Spleen (tissue), 11 donors: ENCODE data around the gene CNN2. TPM values are rescaled to one million over a fixed set of nuclear protein-coding genes. Genes with fewer than 3 reads are reported as not detected.

Source experiments
- DNase-seq: peaks from one replicate; pipeline ENCODE4 v3.0.0-alpha.2; 2020
- H3K27ac ChIP-seq, 8 donors: fragments of 200-600 bp; sonication (generic) in 7 of 8; 1 replicate in 4 of 8; 2 replicates in 4 of 8; pipeline versions ENCODE4 v1.5.0 to v1.8.0; 2016 to 2021; ENCODE audit warnings: inconsistent platforms in 4 of 8, mild to moderate bottlenecking in 4 of 8, moderate library complexity in 1 of 8
- H3K27me3 ChIP-seq, 7 donors: fragments of 200-600 bp; sonication (generic) in 6 of 7; replicated peaks in 1 of 7; 1 replicate in 4 of 7; 2 replicates in 3 of 7; pipeline versions ENCODE4 v1.5.0 to v1.8.0; 2016 to 2021; ENCODE audit warnings: inconsistent platforms in 3 of 7, mild to moderate bottlenecking in 1 of 7
- H3K36me3 ChIP-seq, 6 donors: fragments of 200-600 bp; sonication (generic) in 5 of 6; 1 replicate in 4 of 6; 2 replicates in 2 of 6; pipeline versions ENCODE4 v1.5.0 to v1.8.0; 2016 to 2021; ENCODE audit warnings: inconsistent platforms in 2 of 6
- H3K4me1 ChIP-seq, 6 donors: fragments of 200-600 bp; sonication (generic) in 5 of 6; 1 replicate in 3 of 6; 2 replicates in 3 of 6; pipeline versions ENCODE4 v1.5.0 to v1.8.0; 2016 to 2021; ENCODE audit warnings: inconsistent platforms in 3 of 6
- H3K4me3 ChIP-seq, 8 donors: fragments of 200-600 bp; sonication (generic) in 7 of 8; 1 replicate in 4 of 8; 2 replicates in 4 of 8; pipeline versions ENCODE4 v1.5.0 to v1.8.0; 2016 to 2021; ENCODE audit warnings: inconsistent platforms in 4 of 8, mild to moderate bottlenecking in 4 of 8, moderate library complexity in 2 of 8
- H3K9me3 ChIP-seq, 8 donors: fragments of 200-600 bp; sonication (generic) in 7 of 8; 1 replicate in 4 of 8; 2 replicates in 4 of 8; pipeline versions ENCODE4 v1.5.0 to v1.8.0; 2016 to 2021; ENCODE audit warnings: inconsistent platforms in 4 of 8
- POLR2A ChIP-seq, 3 donors: fragments of 450-650 bp; IDR thresholded peaks; one replicate each; pipeline ENCODE4 v1.5.1; 2017; ENCODE audit warnings: antibody characterized with exemption in 3 of 3, mild to moderate bottlenecking in 1 of 3
- POLR2AphosphoS5 ChIP-seq, 3 donors: sonication (generic); formaldehyde crosslinking; IDR thresholded peaks; one replicate each; pipeline ENCODE4 v1.5.1; 2017; ENCODE audit warnings: antibody characterized with exemption in 3 of 3
- WGBS, 5 donors: extraction: QIAGEN DNeasy Blood & Tissue Kit in 3 of 5; methylation state at CpG; one replicate each; pipeline versions ENCODE4 v1.1.5 to v1.1.7; 2013 to 2018; 5-methylcytosine and 5-hydroxymethylcytosine counted together
- intact Hi-C: fragments of 100-400 bp; cut with DNase I; formaldehyde crosslinking; loops from one replicate; pipeline ENCODE4 v1.15.0; 2023; ENCODE audit warnings: low total_unique reads
- polyA plus RNA-seq, 3 donors: library from polyadenylated mRNA; stranded (reverse); fragments of 200-250 nt; gene quantifications; one replicate each; pipeline ENCODE4 v1.2.1, GENCODE V29; 2013
- total RNA-seq, 7 donors: library from RNA; depleted of rRNA in 3 of 7; stranded (reverse); fragments of >200 nt in 3 of 7; fragmentation: NEBNext Ultra II Directional in 4 of 7; extraction: Animal tissue kit (Norgen Biotek cat#: 25700) in 4 of 7; gene quantifications; one replicate each; pipeline versions ENCODE4 v1.1.0 to v1.2.1, GENCODE V29; 2016 to 2021
- TF ChIP-seq, protein P1 (sequence below), 11 experiments: fragments of 200-600 bp in 7 of 11; fragments of 450-650 bp in 4 of 11; sonication (generic) in 4 of 11; IDR thresholded peaks in 8 of 11; conservative IDR thresholded peaks in 3 of 11; 1 replicate in 7 of 11; 2 replicates in 4 of 11; pipeline versions ENCODE4 v1.4.0 to v1.8.0; 2016 to 2021; ENCODE audit warnings: antibody characterized with exemption in 11 of 11, inconsistent platforms in 4 of 11, mild to moderate bottlenecking in 1 of 11
- donor health status: healthy with polysubstance abuse.
- donor health status: DM: no; HTN: no; CAD: no; lungs with moderate emphysema.
- donor health status: DM: no; HTN: no; CAD: no.
- donor health status: Bipolar disorder and iron deficiency.
- donor health status: healthy.
- donor health status: DM: no; HTN: no; CAD: no.
- donor health status: DM: yes; HTN: yes; CAD: no.

Gene CNN2
- total and polyA plus RNA-seq, 10 donors, result 102 to 296 (median 188) TPM

DNA sequence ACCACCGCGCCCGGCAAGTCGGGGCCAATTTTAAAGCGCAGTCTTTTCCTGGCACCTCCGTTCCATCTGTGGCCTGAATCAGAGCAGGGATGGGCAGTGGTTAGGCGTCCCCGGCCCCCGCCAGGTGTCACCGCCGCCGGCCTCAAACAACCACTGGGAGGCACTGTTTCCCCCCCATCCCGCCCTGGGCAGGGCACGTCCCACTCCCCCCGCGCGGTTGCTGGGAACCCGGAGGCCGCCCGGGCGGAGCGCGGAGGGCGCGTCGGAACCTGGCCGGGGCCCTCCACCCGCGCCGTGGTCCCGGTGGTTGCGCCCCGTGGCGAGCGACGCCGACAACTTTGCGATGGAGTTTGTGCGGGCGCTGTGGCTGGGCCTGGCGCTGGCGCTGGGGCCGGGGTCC, 26.3 kb upstream of the CNN2 start, which contains the start of gene GRIN3B:
Gene GRIN3B (plus strand): TSS at position 325 of the 400 bp plus-strand sequence. CDS start 19 bp downstream, at position 344.
- 2 to 5% (median 2%) methylated on average over 17 to 43 of the region's 43 CpGs for WGBS, 5 donors
- peaks cover 11 to 41% (median 33%) of the 10 kb centered on the region in 6 donors for H3K4me1 ChIP-seq
- peaks cover 0 to 5% (median under 1%) of the 10 kb centered on the region in 6 donors for H3K36me3 ChIP-seq
- TF ChIP-seq POLR2AphosphoS5 (IDR thresholded peaks at IDR 0.05) (peak in 1 of 3 donors; percentile 47), POLR2A (IDR thresholded peaks at IDR 0.05) (no peak)
- TF ChIP-seq, protein P1, sequence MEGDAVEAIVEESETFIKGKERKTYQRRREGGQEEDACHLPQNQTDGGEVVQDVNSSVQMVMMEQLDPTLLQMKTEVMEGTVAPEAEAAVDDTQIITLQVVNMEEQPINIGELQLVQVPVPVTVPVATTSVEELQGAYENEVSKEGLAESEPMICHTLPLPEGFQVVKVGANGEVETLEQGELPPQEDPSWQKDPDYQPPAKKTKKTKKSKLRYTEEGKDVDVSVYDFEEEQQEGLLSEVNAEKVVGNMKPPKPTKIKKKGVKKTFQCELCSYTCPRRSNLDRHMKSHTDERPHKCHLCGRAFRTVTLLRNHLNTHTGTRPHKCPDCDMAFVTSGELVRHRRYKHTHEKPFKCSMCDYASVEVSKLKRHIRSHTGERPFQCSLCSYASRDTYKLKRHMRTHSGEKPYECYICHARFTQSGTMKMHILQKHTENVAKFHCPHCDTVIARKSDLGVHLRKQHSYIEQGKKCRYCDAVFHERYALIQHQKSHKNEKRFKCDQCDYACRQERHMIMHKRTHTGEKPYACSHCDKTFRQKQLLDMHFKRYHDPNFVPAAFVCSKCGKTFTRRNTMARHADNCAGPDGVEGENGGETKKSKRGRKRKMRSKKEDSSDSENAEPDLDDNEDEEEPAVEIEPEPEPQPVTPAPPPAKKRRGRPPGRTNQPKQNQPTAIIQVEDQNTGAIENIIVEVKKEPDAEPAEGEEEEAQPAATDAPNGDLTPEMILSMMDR (IDR thresholded peaks at IDR 0.05 in 8 of 11, conservative IDR thresholded peaks at IDR 0.05 in 3 of 11), result peak in 10 of 11 experiments; percentile 14 to 76 (median 51)
- H3K27me3 ChIP-seq, result peaks cover 0 to 97% (median 70%) of the 10 kb centered on the region in 7 donors
- peak; percentile 91 for DNase-seq
- H3K27ac ChIP-seq, result no peak within 1 kb of the TSS
- peak within 1 kb of the TSS in 6 of 8 donors; percentile 15 to 65 (median 26) for H3K4me3 ChIP-seq
- no peaks in the 10 kb centered on the region for H3K9me3 ChIP-seq
- intact Hi-C loops, result no loop called here

DNA sequence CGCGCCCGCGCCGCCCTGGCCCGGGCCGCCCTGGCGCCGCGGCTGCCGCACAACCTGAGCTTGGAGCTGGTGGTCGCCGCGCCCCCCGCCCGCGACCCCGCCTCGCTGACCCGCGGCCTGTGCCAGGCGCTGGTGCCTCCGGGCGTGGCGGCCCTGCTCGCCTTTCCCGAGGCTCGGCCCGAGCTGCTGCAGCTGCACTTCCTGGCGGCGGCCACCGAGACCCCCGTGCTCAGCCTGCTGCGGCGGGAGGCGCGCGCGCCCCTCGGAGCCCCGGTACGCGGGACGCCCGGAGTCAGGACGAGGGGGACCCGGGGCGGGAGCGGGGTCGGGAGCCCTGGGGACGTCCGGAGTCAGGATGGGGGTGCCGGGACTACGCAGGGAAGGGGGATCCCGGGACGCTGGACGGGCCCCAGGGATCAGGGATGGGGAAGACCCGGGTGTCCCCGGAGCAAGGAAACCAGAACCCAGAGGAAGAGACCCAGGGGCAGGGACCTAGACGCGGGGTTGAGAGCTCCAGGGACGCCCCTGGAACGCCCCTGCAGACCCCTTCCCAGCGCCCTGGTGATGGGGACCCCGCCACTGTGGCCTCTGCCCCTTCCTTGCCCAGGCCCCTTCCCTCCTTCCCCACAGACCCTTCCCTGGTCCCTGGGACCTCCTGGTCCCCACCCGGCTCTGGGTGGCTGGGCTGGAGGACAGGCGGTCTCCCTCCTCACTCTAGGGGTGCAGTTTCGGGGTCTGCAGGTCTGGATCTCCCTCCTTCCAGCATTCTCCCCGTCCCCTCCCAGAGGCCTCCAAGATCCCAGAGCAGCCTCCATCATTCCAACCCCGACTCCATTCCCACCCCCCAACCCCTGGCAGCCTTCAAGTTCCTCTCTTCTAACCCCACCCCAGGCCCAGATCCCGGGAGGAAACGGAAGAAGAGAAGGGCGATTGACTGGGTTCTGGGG, 25.5 kb upstream of the CNN2 start:
- Histone ChIP-seq H3K4me3 (peak overlapping the region in 5 of 8 donors; percentile 17 to 65 (median 22)), H3K27ac (no peak overlapping the region), H3K9me3 (no peaks in the 10 kb centered on the region), H3K36me3 (no peaks in the 10 kb centered on the region), H3K4me1 (peaks cover 11 to 34% (median 30%) of the 10 kb centered on the region in 6 donors), H3K27me3 (peaks cover 0 to 89% (median 63%) of the 10 kb centered on the region in 7 donors)
- 3 to 14% (median 5%) methylated on average over 20 to 73 of the region's 73 CpGs for whole genome bisulfite sequencing, 5 donors
- TF ChIP-seq, protein P1 (IDR thresholded peaks at IDR 0.05 in 8 of 11, conservative IDR thresholded peaks at IDR 0.05 in 3 of 11), result no peak
- TF ChIP-seq POLR2A (IDR thresholded peaks at IDR 0.05), result no peak
- TF ChIP-seq POLR2AphosphoS5 (IDR thresholded peaks at IDR 0.05), result no peak
- intact Hi-C loops, result no loop called here
- no peak for DNase-seq

DNA sequence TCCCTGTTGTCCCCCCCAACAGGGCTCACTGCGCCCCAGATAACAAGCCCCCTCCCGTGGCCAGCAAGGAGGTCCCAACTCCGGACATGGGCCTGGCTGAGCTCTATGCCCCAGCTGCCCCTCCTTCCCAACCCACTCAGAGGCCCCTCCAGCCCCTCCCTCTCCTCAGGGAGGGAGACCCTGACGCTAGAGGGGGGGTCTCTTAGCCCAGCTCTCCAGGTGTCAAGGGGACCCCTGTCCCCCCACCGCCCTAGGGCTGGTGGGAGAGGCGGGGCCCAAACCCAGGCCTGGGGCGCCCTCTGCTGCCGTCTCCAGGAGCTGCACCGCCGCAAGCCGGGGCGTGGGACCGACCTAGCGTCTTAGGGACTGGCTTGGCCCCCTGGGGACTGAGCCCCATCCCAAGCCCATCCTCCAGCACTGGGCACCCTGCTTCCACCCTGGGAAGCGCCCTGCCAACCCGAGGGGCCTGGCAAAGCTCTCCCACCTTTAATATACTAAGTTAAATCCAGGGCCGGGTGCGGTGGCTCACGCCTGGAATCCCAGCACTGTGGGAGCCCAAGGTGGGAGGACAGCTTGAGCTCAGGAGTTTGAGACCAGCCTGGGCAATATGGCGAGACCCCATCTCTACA, 24.8 kb upstream of the CNN2 start:
- Histone ChIP-seq H3K4me3 (peak overlapping the region in 1 of 8 donors; percentile 65), H3K4me1 (peaks cover 10 to 26% (median 23%) of the 10 kb centered on the region in 6 donors), H3K36me3 (no peaks in the 10 kb centered on the region), H3K27me3 (peaks cover 0 to 81% (median 55%) of the 10 kb centered on the region in 7 donors), H3K9me3 (no peaks in the 10 kb centered on the region), H3K27ac (no peak overlapping the region)
- intact Hi-C loops, result no loop called here
- TF ChIP-seq POLR2AphosphoS5 (IDR thresholded peaks at IDR 0.05) (peak in 2 of 3 donors; percentile 33 to 69), POLR2A (IDR thresholded peaks at IDR 0.05) (no peak)
- TF ChIP-seq, protein P1 (IDR thresholded peaks at IDR 0.05 in 8 of 11, conservative IDR thresholded peaks at IDR 0.05 in 3 of 11), result peak; percentile 78 to 96 (median 91)
- 9 to 13% (median 10%) methylated on average over 14 to 20 of the region's 20 CpGs for WGBS, 5 donors
- peak; percentile 92 for DNase-seq
